Kidney epithelial cell (primary cell): ENCODE results near the gene DIP2A. TPM values are rescaled to one million over a fixed set of nuclear protein-coding genes. Genes with fewer than 3 reads are reported as not detected.

Source experiments
- DNase-seq: peaks from one replicate; pipeline ENCODE4 v3.0.0-alpha.2; 2010; ENCODE audit warnings: low read depth
- H3K27me3 ChIP-seq: 2 replicates; pipeline ENCODE4 v1.6.0; 2011; ENCODE audit warnings: low read length; ENCODE audit not compliant: control insufficient read depth, insufficient read depth
- H3K36me3 ChIP-seq: 2 replicates; pipeline ENCODE4 v1.5.1; 2011; ENCODE audit warnings: low read length; ENCODE audit not compliant: control insufficient read depth, insufficient read depth
- H3K4me3 ChIP-seq: 2 replicates; pipeline ENCODE4 v1.5.1; 2011; ENCODE audit warnings: low read depth, mild to moderate bottlenecking, control low read depth, low read length
- CTCF ChIP-seq: IDR thresholded peaks from 2 replicates; pipeline ENCODE4 v1.5.1; 2011; ENCODE audit warnings: mild to moderate bottlenecking, moderate library complexity, low read length, control low read depth, inconsistent platforms; ENCODE audit not compliant: insufficient read depth, poor library complexity, severe bottlenecking
- total RNA-seq: library from RNA; depleted of rRNA; stranded (reverse); fragments of >200 nt; gene quantifications from 2 replicates; pipeline ENCODE4 v1.2.3, GENCODE V29; 2015

DIP2A gene
- total RNA-seq, 1 donor from 2014 or later = 16.0 TPM

DNA sequence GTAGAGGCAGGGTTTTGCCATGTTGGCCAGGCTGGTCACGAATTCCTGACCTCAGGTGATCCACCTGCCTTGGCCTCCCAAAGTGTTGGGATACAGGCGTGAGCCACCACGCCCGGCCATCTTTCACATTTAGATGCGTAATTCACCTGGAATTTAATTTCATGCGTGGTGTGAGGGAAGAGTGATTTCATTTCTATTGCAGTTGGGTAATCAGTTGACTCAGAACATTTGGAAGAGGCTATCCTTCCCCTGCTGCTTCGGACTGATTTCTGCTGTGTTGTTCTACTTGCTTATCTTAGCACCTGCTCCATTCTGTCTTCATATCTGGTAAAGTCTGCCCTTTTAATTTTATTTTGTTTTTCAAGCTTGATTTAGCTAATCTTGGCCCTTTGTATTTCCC is 19.1 kb downstream of the DIP2A start:
- H3K4me3 ChIP-seq = no peak overlapping the region
- DNase-seq = no peak
- no peak for TF ChIP-seq CTCF

DNA sequence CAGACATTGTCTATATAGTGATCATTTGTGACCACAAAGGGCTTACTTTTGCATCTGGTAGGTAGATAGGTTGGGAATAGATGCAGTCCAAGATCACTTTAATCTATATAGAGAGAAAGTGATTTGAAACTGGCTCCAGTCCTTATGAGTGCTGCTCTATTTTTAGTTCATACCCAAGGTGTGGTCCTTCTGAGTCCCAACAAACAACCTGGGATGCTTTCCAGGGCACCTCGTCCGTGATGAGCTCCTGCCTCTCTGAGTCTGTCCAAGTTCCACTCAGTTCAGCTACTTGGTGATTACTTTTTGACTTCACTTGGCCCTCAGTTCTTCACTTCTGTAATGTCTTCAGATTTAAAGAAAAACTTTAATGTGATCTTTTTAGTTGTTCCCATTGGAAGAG is 20.2 kb downstream of the DIP2A start:
- Histone ChIP-seq H3K4me3 (no peak overlapping the region), H3K36me3 (no peaks in the 10 kb centered on the region), H3K27me3 (no peaks in the 10 kb centered on the region)
- DNase-seq = no peak
- no peak for TF ChIP-seq CTCF

More for the DNA sequence above, 19.1 kb downstream of the DIP2A start:
- Histone ChIP-seq H3K36me3 (no peaks in the 10 kb centered on the region), H3K27me3 (no peaks in the 10 kb centered on the region)

GRCh38 chr21:46480466-46480865 is 21.8 kb downstream of the DIP2A start:
- no peak for DNase-seq
- Histone ChIP-seq H3K27me3 (no peaks in the 10 kb centered on the region), H3K4me3 (no peak overlapping the region), H3K36me3 (no peaks in the 10 kb centered on the region)
- TF ChIP-seq CTCF = no peak

GRCh38 chr21:46482225-46482845 is 23.6 kb downstream of the DIP2A start:
- Histone ChIP-seq H3K4me3 (no peak overlapping the region), H3K27me3 (no peaks in the 10 kb centered on the region), H3K36me3 (no peaks in the 10 kb centered on the region)
- TF ChIP-seq CTCF = no peak
- no peak for DNase-seq

DNA sequence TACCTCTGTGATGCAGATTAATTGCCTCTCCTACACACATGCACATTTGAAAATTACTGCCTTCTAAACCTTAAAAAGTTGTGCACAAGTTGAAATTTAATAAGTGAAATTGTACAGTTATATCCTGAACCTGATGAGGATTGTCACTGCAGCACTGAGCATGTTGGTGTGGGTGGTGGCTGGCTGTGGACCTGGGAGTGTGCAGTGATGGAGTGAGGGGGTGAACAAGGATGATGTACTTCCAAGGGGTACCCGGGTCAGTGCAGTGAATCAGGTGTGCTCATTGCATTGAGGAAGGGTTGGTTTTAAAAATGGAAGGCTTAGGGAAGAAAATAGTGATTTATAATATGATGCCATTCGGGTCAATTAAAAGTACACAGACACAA is 24.1 kb downstream of the DIP2A start:
- H3K36me3 ChIP-seq = no peaks in the 10 kb centered on the region
- no peaks in the 10 kb centered on the region for H3K27me3 ChIP-seq
- no peak for TF ChIP-seq CTCF
- DNase-seq = no peak
- no peak overlapping the region for H3K4me3 ChIP-seq

DNA sequence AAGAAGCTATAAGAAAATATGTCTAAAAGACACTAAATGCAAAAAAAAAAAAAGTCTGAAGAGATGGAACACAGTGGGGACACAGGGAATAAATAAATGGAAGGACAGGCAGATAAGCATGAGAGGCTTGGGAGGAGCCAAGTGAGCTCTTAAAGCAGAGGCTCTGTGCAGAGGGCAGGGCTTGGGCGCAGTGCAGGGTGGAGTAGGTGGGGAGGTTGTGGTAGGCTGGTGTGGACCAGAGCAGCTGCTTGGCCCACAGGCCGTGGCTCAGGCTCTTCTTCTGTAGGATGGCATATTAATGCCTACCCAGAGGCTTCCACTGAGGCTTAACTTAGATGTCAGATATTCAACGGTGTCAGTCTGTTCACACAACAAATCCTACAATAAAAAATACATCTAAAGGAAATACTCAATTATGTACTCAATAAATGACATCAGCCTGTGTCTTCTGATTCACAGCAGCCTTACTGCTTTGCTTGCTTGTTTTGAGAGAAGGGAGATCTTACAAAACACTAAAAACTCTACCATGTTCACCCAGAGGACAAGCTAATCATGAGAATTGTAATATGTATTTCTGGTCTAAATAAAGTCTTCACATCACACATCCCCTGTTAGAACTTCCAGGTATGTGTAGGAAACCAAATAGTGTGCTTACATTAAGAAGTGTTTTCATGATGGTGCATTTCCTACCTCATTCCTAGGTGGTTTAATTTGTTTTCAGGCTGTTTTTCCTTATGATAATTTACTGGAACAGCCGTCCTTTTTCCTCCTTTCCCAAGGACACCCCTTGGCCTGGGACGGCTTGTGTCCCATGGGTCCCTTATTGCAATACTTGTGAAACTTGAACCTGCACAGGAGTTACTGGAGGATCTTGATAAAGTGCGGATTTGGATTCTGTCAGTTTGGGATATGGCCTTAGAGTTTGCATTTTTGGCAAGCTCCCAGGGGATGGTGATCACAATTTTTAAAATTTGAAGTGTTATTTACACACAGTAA is 24.9 kb downstream of the DIP2A start:
- no peak for TF ChIP-seq CTCF
- Histone ChIP-seq H3K27me3 (no peaks in the 10 kb centered on the region), H3K36me3 (no peaks in the 10 kb centered on the region), H3K4me3 (no peak overlapping the region)
- no peak for DNase-seq
